Erythroblast (primary cell): ENCODE measurements around the gene FMNL3.

Experiments used
- GATA1 ChIP-seq: IDR thresholded peaks from 2 replicates; pipeline ENCODE4 v1.6.1; 2011; ENCODE audit warnings: low read depth, mild to moderate bottlenecking, control low read depth, low read length, moderate library complexity
- POLR2A ChIP-seq: IDR thresholded peaks from 2 replicates; pipeline ENCODE4 v1.6.1; 2011; ENCODE audit warnings: mild to moderate bottlenecking, low read length

DNA sequence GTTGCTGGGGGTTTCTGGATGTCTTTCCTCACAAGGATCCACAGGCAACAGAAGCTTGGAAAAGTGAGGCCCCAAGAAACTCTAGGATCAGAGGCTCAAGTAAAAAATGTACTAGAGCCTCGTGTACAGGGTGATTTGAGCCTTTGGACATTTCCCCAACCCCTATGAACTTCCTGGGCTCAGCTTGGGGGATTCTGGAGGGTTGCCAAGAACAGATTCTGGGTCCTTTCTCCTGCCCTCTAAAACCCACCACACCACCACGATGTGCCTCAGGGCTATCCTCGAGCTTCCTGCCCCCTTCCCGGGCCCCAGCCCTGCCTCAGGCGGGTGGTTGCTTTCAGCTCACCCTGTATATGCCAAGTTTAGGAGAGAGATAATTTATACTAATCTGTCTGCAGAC lies 102.3 kb downstream of the FMNL3 start:
- TF ChIP-seq GATA1 (no peak), POLR2A (no peak)
